ENCODE measurements around the gene CCDC91. TPM values are rescaled to one million over a fixed set of nuclear protein-coding genes. Genes with fewer than 3 reads are reported as not detected.

CCDC91 gene
- total and polyA plus RNA-seq, 9 of the 15 experiments (the other 6 are each of a cell fraction or from before 2014, with no cell fraction given), result 10.1 to 31.1 (median 26.3) TPM

DNA sequence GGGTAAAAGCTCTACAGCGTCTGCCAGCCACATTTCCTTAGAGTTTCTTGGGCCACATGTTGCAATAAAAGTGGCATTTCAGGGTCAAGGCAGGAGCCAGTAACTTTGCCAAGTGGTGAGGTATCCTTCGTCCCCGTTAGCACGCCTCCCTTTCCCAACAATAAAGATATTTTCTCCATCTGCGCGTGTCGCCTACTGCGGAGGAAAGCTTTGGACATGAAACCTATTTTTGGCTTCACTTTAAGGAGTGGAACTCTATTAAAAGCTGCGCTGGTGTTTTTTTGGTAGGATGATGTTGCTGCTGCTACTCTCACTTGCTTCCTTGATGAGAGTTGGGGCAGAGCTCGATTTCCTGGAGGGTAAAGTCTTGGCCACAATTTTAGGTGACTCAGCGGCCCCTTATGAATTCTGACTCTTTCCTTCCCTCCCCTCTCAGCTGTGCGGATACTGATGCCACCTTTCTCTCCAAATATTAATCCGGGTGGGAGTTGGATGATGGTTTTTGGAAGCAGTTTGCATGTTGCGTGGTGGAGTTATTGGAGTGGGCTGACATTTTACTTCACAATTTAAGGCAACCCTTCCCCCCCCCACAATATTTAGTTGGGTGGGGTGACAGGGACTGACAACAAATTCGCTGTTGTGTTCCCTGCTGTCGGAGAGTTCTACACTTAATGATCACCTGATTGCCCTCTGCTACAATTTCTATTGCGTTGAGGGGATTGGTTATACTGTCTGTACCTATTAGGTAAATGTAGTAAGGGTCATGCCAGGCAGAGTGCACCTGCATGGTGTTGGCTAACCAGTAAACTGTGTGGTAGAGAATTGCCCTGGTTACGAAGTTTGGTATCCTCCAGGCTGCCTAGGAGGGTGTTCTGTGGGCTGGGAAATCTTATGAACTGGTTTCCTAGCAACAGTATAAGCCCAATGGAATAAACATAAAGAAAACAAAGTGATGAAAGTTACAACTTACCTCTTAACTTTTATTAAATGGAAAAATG is 1.1 kb downstream of the CCDC91 start (continued):
- TF ChIP-seq MTA1 (IDR thresholded peaks at IDR 0.05; ENCODE audit: borderline replicate concordance), result no peak; the same call in none of the 2 replicates
- TF ChIP-seq, protein P1, sequence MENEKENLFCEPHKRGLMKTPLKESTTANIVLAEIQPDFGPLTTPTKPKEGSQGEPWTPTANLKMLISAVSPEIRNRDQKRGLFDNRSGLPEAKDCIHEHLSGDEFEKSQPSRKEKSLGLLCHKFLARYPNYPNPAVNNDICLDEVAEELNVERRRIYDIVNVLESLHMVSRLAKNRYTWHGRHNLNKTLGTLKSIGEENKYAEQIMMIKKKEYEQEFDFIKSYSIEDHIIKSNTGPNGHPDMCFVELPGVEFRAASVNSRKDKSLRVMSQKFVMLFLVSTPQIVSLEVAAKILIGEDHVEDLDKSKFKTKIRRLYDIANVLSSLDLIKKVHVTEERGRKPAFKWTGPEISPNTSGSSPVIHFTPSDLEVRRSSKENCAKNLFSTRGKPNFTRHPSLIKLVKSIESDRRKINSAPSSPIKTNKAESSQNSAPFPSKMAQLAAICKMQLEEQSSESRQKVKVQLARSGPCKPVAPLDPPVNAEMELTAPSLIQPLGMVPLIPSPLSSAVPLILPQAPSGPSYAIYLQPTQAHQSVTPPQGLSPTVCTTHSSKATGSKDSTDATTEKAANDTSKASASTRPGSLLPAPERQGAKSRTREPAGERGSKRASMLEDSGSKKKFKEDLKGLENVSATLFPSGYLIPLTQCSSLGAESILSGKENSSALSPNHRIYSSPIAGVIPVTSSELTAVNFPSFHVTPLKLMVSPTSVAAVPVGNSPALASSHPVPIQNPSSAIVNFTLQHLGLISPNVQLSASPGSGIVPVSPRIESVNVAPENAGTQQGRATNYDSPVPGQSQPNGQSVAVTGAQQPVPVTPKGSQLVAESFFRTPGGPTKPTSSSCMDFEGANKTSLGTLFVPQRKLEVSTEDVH (IDR thresholded peaks at IDR 0.05; ENCODE audit: low read depth, partially characterized antibody), result no peak
- TF ChIP-seq, protein P2, sequence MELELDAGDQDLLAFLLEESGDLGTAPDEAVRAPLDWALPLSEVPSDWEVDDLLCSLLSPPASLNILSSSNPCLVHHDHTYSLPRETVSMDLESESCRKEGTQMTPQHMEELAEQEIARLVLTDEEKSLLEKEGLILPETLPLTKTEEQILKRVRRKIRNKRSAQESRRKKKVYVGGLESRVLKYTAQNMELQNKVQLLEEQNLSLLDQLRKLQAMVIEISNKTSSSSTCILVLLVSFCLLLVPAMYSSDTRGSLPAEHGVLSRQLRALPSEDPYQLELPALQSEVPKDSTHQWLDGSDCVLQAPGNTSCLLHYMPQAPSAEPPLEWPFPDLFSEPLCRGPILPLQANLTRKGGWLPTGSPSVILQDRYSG (tag; conservative IDR thresholded peaks at IDR 0.05; ENCODE audit: low read depth), result no peak
- TF ChIP-seq SLC30A9 (CRISPR knock-in tag; IDR thresholded peaks at IDR 0.05), result no peak
- TF ChIP-seq, protein P3, sequence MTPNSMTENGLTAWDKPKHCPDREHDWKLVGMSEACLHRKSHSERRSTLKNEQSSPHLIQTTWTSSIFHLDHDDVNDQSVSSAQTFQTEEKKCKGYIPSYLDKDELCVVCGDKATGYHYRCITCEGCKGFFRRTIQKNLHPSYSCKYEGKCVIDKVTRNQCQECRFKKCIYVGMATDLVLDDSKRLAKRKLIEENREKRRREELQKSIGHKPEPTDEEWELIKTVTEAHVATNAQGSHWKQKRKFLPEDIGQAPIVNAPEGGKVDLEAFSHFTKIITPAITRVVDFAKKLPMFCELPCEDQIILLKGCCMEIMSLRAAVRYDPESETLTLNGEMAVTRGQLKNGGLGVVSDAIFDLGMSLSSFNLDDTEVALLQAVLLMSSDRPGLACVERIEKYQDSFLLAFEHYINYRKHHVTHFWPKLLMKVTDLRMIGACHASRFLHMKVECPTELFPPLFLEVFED (CRISPR knock-in tag; conservative IDR thresholded peaks at IDR 0.05), result no peak
- TF ChIP-seq ETV6 (IDR thresholded peaks at IDR 0.05; ENCODE audit: borderline replicate concordance in 1 of 2, low read depth in 2 of 2, low read length in 1 of 2), result no peak
- no peak for TF ChIP-seq ETV6 (CRISPR knock-in tag; IDR thresholded peaks at IDR 0.05; ENCODE audit: borderline replicate concordance)
- no peak for TF ChIP-seq TGIF2 (CRISPR knock-in tag; IDR thresholded peaks at IDR 0.05)
- TF ChIP-seq HDGF (IDR thresholded peaks at IDR 0.05), result no peak
- TF ChIP-seq CTBP1 (IDR thresholded peaks at IDR 0.05; ENCODE audit: borderline replicate concordance), result no peak
- peak; percentile 19; the same call in 1 of the 2 replicates for TF ChIP-seq RNF2 (IDR thresholded peaks at IDR 0.05)
- no peak for TF ChIP-seq SRSF9 (IDR thresholded peaks at IDR 0.05; ENCODE audit: borderline replicate concordance, low read depth, low read length)
- TF ChIP-seq, protein P4, sequence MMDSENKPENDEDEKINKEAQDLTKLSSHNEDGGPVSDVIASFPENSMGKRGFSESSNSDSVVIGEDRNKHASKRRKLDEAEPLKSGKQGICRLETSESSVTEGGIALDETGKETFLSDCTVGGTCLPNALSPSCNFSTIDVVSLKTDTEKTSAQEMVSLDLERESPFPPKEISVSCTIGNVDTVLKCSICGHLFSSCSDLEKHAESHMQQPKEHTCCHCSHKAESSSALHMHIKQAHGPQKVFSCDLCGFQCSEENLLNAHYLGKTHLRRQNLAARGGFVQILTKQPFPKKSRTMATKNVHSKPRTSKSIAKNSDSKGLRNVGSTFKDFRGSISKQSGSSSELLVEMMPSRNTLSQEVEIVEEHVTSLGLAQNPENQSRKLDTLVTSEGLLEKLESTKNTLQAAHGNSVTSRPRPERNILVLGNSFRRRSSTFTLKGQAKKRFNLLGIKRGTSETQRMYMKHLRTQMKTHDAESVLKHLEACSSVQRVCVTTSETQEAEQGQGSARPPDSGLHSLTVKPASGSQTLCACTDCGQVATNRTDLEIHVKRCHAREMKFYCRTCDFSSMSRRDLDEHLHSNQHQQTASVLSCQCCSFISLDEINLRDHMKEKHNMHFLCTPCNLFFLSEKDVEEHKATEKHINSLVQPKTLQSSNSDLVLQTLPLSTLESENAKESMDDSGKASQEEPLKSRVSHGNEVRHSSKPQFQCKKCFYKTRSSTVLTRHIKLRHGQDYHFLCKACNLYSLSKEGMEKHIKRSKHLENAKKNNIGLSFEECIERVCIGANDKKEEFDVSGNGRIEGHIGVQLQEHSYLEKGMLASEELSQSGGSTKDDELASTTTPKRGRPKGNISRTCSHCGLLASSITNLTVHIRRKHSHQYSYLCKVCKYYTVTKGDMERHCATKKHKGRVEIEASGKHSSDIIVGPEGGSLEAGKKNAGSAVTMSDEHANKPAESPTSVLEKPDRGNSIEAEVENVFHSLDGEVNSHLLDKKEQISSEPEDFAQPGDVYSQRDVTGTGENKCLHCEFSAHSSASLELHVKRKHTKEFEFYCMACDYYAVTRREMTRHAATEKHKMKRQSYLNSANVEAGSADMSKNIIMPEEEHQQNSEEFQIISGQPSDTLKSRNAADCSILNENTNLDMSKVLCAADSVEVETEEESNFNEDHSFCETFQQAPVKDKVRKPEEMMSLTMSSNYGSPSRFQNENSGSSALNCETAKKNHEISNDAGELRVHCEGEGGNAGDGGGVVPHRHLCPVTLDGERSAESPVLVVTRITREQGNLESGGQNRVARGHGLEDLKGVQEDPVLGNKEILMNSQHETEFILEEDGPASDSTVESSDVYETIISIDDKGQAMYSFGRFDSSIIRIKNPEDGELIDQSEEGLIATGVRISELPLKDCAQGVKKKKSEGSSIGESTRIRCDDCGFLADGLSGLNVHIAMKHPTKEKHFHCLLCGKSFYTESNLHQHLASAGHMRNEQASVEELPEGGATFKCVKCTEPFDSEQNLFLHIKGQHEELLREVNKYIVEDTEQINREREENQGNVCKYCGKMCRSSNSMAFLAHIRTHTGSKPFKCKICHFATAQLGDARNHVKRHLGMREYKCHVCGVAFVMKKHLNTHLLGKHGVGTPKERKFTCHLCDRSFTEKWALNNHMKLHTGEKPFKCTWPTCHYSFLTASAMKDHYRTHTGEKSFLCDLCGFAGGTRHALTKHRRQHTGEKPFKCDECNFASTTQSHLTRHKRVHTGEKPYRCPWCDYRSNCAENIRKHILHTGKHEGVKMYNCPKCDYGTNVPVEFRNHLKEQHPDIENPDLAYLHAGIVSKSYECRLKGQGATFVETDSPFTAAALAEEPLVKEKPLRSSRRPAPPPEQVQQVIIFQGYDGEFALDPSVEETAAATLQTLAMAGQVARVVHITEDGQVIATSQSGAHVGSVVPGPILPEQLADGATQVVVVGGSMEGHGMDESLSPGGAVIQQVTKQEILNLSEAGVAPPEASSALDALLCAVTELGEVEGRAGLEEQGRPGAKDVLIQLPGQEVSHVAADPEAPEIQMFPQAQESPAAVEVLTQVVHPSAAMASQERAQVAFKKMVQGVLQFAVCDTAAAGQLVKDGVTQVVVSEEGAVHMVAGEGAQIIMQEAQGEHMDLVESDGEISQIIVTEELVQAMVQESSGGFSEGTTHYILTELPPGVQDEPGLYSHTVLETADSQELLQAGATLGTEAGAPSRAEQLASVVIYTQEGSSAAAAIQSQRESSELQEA (IDR thresholded peaks at IDR 0.05; ENCODE audit: low read depth), result no peak
